Astrocyte of the spinal cord (primary cell): Measurements from ENCODE around the gene TMTC2.

Experiments used
- DNase-seq: peaks from one replicate; pipeline ENCODE4 v3.0.0; 2011; ENCODE audit warnings: low read depth, low spot score
- H3K4me3 ChIP-seq: 2 replicates; pipeline ENCODE4 v1.5.1; 2011; ENCODE audit warnings: low read depth, mild to moderate bottlenecking, low read length, moderate library complexity
- in situ Hi-C: cut with HindIII; loops from 2 replicates; pipeline ENCODE4 v1.10.0; 2017; ENCODE audit warnings: low sequenced_read_pairs
- TF ChIP-seq, protein P1 (sequence below): IDR thresholded peaks from 2 replicates; pipeline ENCODE4 v1.5.1; 2012; ENCODE audit warnings: low read depth, mild to moderate bottlenecking, low read length, inconsistent platforms

The TMTC2 gene

DNA sequence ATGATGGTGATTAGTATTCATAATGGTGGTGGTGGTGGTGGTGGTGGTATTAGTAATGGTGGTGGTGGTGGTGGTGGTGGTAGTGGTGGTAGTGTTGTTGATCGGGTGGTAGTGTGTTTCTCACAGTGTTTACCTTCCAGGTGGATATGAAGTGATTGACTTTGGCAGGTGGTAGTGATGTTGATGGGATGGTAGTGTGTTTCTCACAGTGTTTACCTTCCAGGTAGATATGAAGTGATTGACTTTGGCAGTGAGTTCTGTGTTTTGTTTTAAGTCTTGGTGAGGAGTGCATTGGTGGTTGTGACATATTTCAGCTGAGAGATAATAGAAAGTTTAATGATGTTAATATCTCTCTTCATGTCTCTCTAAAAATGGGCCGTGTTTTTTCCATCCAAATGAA, 189.4 kb downstream of the TMTC2 start:
- in situ Hi-C loops: no loop called here
- TF ChIP-seq, protein P1, sequence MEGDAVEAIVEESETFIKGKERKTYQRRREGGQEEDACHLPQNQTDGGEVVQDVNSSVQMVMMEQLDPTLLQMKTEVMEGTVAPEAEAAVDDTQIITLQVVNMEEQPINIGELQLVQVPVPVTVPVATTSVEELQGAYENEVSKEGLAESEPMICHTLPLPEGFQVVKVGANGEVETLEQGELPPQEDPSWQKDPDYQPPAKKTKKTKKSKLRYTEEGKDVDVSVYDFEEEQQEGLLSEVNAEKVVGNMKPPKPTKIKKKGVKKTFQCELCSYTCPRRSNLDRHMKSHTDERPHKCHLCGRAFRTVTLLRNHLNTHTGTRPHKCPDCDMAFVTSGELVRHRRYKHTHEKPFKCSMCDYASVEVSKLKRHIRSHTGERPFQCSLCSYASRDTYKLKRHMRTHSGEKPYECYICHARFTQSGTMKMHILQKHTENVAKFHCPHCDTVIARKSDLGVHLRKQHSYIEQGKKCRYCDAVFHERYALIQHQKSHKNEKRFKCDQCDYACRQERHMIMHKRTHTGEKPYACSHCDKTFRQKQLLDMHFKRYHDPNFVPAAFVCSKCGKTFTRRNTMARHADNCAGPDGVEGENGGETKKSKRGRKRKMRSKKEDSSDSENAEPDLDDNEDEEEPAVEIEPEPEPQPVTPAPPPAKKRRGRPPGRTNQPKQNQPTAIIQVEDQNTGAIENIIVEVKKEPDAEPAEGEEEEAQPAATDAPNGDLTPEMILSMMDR: no peak
- H3K4me3 ChIP-seq: no peak overlapping the region

GRCh38 chr12:82877963-82878362, 191.3 kb downstream of the TMTC2 start:
- DNase-seq: no peak
- no peak overlapping the region for H3K4me3 ChIP-seq
- TF ChIP-seq, protein P1: no peak
- in situ Hi-C loops: no loop called here

More for the DNA sequence above, 189.4 kb downstream of the TMTC2 start:
- no peak for DNase-seq

GRCh38 chr12:82880442-82880901, 193.8 kb downstream of the TMTC2 start:
- TF ChIP-seq, protein P1: no peak
- H3K4me3 ChIP-seq: no peak overlapping the region
- in situ Hi-C loops: no loop called here
- peak; percentile 25 for DNase-seq

DNA sequence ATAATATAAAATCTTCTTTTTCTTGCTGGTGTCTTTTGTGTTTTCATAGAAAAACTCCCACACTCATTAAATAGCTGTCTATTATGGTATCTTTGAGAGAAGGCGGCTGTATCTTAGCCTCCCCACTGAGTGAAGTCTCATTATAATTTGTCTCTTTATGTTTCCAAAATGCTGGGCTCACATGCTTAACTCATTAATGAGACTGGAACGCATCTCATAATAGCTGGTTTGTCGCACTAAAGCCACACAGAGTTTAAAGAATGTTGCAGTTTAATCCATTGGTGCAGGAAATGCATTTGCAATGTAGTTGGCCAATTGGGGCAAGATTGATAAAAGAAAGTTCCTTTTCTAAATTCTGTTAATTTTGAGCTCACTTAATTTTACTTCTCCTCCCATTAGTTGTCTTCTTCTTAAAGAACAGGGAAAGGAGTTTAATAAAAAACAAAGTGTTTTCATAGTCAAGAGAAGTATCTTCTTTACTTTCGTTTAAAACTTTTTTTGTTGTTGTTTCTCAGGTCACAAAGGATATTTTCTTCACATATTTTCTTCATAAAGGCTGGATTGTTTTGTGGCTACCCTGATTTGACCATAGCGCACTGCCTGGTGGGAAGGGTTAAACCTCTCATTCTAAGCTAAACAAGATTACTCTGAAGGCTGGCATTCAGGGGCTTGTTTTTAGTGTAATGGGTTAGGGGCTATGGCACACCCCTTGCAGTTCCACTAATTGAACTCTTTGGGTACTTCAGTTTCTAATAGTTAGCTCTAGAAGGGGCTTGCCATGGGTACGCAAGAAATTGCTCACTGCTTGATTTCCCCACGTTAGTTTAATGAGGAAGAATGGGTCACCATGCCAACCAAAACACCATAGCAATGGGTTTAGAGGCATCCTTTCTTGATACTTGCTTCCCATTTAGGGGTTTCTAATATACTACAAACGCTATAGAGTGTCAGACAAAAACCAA, 197.0 kb downstream of the TMTC2 start:
- H3K4me3 ChIP-seq: no peak overlapping the region
- TF ChIP-seq, protein P1: no peak
- in situ Hi-C loops: no loop called here
- DNase-seq: no peak

GRCh38 chr12:82886671-82887340, 200.1 kb downstream of the TMTC2 start:
- in situ Hi-C loops: no loop called here
- DNase-seq: no peak
- TF ChIP-seq, protein P1: no peak
- H3K4me3 ChIP-seq: no peak overlapping the region

DNA sequence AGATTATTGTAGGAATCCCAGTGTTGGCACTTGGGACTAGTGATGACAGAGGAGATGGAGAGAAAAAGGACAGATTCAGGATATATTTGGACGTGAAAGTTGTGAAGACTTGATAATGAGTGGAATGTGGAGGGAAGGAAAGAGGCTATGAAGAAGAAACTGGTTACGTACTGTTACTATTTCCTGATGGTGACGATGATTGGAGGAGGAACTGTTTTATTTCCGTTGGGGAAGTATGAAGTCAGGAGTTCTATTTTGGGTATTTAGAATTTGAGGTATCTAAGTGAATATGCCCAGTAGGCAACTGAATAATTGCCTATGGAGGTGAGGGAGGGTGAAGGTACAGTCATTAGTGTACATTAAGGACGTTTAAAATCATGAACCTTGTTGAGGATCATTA, 207.2 kb downstream of the TMTC2 start:
- in situ Hi-C loops: no loop called here
- DNase-seq: no peak

More for the DNA sequence above, 207.2 kb downstream of the TMTC2 start:
- no peak overlapping the region for H3K4me3 ChIP-seq
- TF ChIP-seq, protein P1: no peak
